Measurements from ENCODE around the gene CHCHD3.

The CHCHD3 gene

GRCh38 chr7:132815130-132815529 lies 266.8 kb downstream of the CHCHD3 start:
- Histone ChIP-seq H3K9me3 (replicated peaks in 1 of 11) (peaks cover 0 to 5% (median 0%) of the 10 kb centered on the region in 11 experiments; a peak in 3 of 22 replicates), H3K4me3 (no peak overlapping the region), H3K27ac (peak overlapping the region in 6 of 11 experiments; percentile 22 to 43 (median 39); a peak in 11 of 22 replicates), H3K4me1 (peaks cover 13 to 20% (median 17%) of the 10 kb centered on the region in 10 experiments; a peak in 19 of 20 replicates), H3K9ac (no peak overlapping the region), H3K4me2 (peak overlapping the region in 6 of 11 experiments; percentile 31 to 63 (median 54); a peak in 11 of 22 replicates), H3K27me3 (no peaks in the 10 kb centered on the region), H4K20me1 (no peaks in the 10 kb centered on the region), H3K36me3 (peaks cover 22 to 76% (median 45%) of the 10 kb centered on the region in 11 experiments; a peak in 21 of 22 replicates)
- no peak for TF ChIP-seq Cebpa-rat (IDR thresholded peaks at IDR 0.05)

- no peak for TF ChIP-seq Cebpa-rat (IDR thresholded peaks at IDR 0.05)
- 0 out of 22 replicates have a peak, but pooled peaks cover 0 to 3% (median 0%) of the 10 kb centered on the region in 11 experiments for H4K20me1 ChIP-seq
- H3K4me1 ChIP-seq = peaks cover 18 to 39% (median 26%) of the 10 kb centered on the region in 10 experiments
- H3K4me2 ChIP-seq = no peak overlapping the region
- H3K9ac ChIP-seq = no peak overlapping the region
- H3K27me3 ChIP-seq = no peaks in the 10 kb centered on the region
- peaks cover 22 to 51% (median 36%) of the 10 kb centered on the region in 11 experiments; a peak in 20 of 22 replicates for H3K36me3 ChIP-seq
- H3K4me3 ChIP-seq = no peak overlapping the region
- peaks cover 0 to 5% (median 0%) of the 10 kb centered on the region in 11 experiments; a peak in 3 of 22 replicates for H3K9me3 ChIP-seq (replicated peaks in 1 of 11)
- no peak overlapping the region for H3K27ac ChIP-seq
Measured at GRCh38 chr7:132810561-132810960, 271.3 kb downstream of the CHCHD3 start.

GRCh38 chr7:132806834-132807233 lies 275.1 kb downstream of the CHCHD3 start:
- peak overlapping the region; percentile 24 to 82 (median 72); a peak in 21 of 22 replicates for H3K4me2 ChIP-seq
- 0 out of 22 replicates have a peak, but pooled peaks cover 0 to 5% (median 0%) of the 10 kb centered on the region in 11 experiments for H3K9me3 ChIP-seq (replicated peaks in 1 of 11)
- peak overlapping the region in 1 of 10 experiments; percentile 14; a peak in 1 of 20 replicates for H3K4me3 ChIP-seq
- H3K27me3 ChIP-seq = no peaks in the 10 kb centered on the region
- peaks cover 0 to 3% (median 0%) of the 10 kb centered on the region in 11 experiments; a peak in 1 of 22 replicates for H4K20me1 ChIP-seq
- peak overlapping the region in 7 of 11 experiments; percentile 38 to 76 (median 67); a peak in 14 of 22 replicates for H3K27ac ChIP-seq
- H3K4me1 ChIP-seq = peaks cover 17 to 36% (median 25%) of the 10 kb centered on the region in 10 experiments
- peak overlapping the region in 4 of 11 experiments; percentile 24 to 44 (median 40); a peak in 5 of 22 replicates for H3K9ac ChIP-seq
- TF ChIP-seq Cebpa-rat (IDR thresholded peaks at IDR 0.05) = no peak
- H3K36me3 ChIP-seq = peaks cover 3 to 26% (median 12%) of the 10 kb centered on the region in 11 experiments; a peak in 12 of 22 replicates

- 0 out of 22 replicates have a peak, but pooled peaks cover 0 to 5% (median 0%) of the 10 kb centered on the region in 11 experiments for H3K9me3 ChIP-seq (replicated peaks in 1 of 11)
- no peak for TF ChIP-seq Cebpa-rat (IDR thresholded peaks at IDR 0.05)
- peaks cover 0 to 3% (median 0%) of the 10 kb centered on the region in 11 experiments; a peak in 1 of 22 replicates for H4K20me1 ChIP-seq
- peak overlapping the region in 8 of 11 experiments; percentile 38 to 76 (median 64); a peak in 15 of 22 replicates for H3K27ac ChIP-seq
- peak overlapping the region in 4 of 11 experiments; percentile 1 to 44 (median 30); a peak in 5 of 22 replicates for H3K9ac ChIP-seq
- peaks cover 0 to 16% (median 2%) of the 10 kb centered on the region in 11 experiments; a peak in 10 of 22 replicates for H3K36me3 ChIP-seq
- peaks cover 17 to 36% (median 25%) of the 10 kb centered on the region in 10 experiments for H3K4me1 ChIP-seq
- no peaks in the 10 kb centered on the region for H3K27me3 ChIP-seq
- no peak overlapping the region; a peak in 1 of 20 replicates for H3K4me3 ChIP-seq
- H3K4me2 ChIP-seq = peak overlapping the region in 10 of 11 experiments; percentile 24 to 82 (median 73); a peak in 20 of 22 replicates
Measured at GRCh38 chr7:132805766-132806165, 276.1 kb downstream of the CHCHD3 start.

GRCh38 chr7:132804849-132805485 lies 276.9 kb downstream of the CHCHD3 start:
- Histone ChIP-seq H3K9ac (no peak overlapping the region), H3K4me1 (peaks cover 17 to 36% (median 25%) of the 10 kb centered on the region in 10 experiments), H3K4me3 (no peak overlapping the region), H3K9me3 (replicated peaks in 1 of 11) (0 out of 22 replicates have a peak, but pooled peaks cover 0 to 5% (median 0%) of the 10 kb centered on the region in 11 experiments), H3K27ac (peak overlapping the region in 5 of 11 experiments; percentile 61 to 76 (median 72); a peak in 9 of 22 replicates), H3K27me3 (no peaks in the 10 kb centered on the region), H3K36me3 (peaks cover 0 to 14% (median 0%) of the 10 kb centered on the region in 11 experiments; a peak in 4 of 22 replicates), H3K4me2 (peak overlapping the region in 6 of 11 experiments; percentile 61 to 82 (median 76); a peak in 8 of 22 replicates), H4K20me1 (peaks cover 0 to 3% (median 0%) of the 10 kb centered on the region in 11 experiments; a peak in 1 of 22 replicates)
- TF ChIP-seq Cebpa-rat (IDR thresholded peaks at IDR 0.05) = no peak

GRCh38 chr7:132800522-132800921 lies 281.4 kb downstream of the CHCHD3 start:
- H4K20me1 ChIP-seq = no peaks in the 10 kb centered on the region; a peak in 1 of 22 replicates
- H3K9me3 ChIP-seq (replicated peaks in 1 of 11) = no peaks in the 10 kb centered on the region
- no peak overlapping the region for H3K4me2 ChIP-seq
- peaks cover 0 to 8% (median 2%) of the 10 kb centered on the region in 10 experiments; a peak in 13 of 20 replicates for H3K4me1 ChIP-seq
- H3K27me3 ChIP-seq = no peaks in the 10 kb centered on the region
- no peak overlapping the region for H3K9ac ChIP-seq
- no peak for TF ChIP-seq Cebpa-rat (IDR thresholded peaks at IDR 0.05)
- peaks cover 8 to 31% (median 18%) of the 10 kb centered on the region in 11 experiments for H3K36me3 ChIP-seq
- no peak overlapping the region for H3K27ac ChIP-seq
- H3K4me3 ChIP-seq = no peak overlapping the region

GRCh38 chr7:132799081-132799413 lies 282.8 kb downstream of the CHCHD3 start:
- H3K4me2 ChIP-seq = no peak overlapping the region
- TF ChIP-seq Cebpa-rat (IDR thresholded peaks at IDR 0.05) = no peak
- H3K9me3 ChIP-seq (replicated peaks in 1 of 11) = no peaks in the 10 kb centered on the region
- peaks cover 22 to 35% (median 31%) of the 10 kb centered on the region in 11 experiments for H3K36me3 ChIP-seq
- H3K9ac ChIP-seq = no peak overlapping the region
- no peak overlapping the region for H3K27ac ChIP-seq
- H3K27me3 ChIP-seq = no peaks in the 10 kb centered on the region
- H3K4me3 ChIP-seq = no peak overlapping the region
- H3K4me1 ChIP-seq = no peaks in the 10 kb centered on the region
- no peaks in the 10 kb centered on the region; a peak in 1 of 22 replicates for H4K20me1 ChIP-seq

GRCh38 chr7:132797152-132797551 lies 284.7 kb downstream of the CHCHD3 start:
- Histone ChIP-seq H3K9ac (no peak overlapping the region), H3K4me1 (peaks cover 8 to 12% (median 10%) of the 10 kb centered on the region in 10 experiments), H4K20me1 (no peaks in the 10 kb centered on the region; a peak in 1 of 22 replicates), H3K27me3 (no peaks in the 10 kb centered on the region), H3K36me3 (peaks cover 22 to 54% (median 46%) of the 10 kb centered on the region in 11 experiments), H3K9me3 (replicated peaks in 1 of 11) (no peaks in the 10 kb centered on the region), H3K4me2 (no peak overlapping the region), H3K4me3 (no peak overlapping the region), H3K27ac (no peak overlapping the region)
- no peak for TF ChIP-seq Cebpa-rat (IDR thresholded peaks at IDR 0.05)

- H3K9ac ChIP-seq = no peak overlapping the region
- H3K27me3 ChIP-seq = no peaks in the 10 kb centered on the region
- peaks cover 44 to 90% (median 78%) of the 10 kb centered on the region in 11 experiments for H3K36me3 ChIP-seq
- H3K9me3 ChIP-seq (replicated peaks in 1 of 11) = peaks cover 0 to 6% (median 0%) of the 10 kb centered on the region in 11 experiments; a peak in 3 of 22 replicates
- H3K4me2 ChIP-seq = no peak overlapping the region; a peak in 2 of 22 replicates
- H3K4me1 ChIP-seq = peaks cover 12 to 20% (median 16%) of the 10 kb centered on the region in 10 experiments
- H3K4me3 ChIP-seq = no peak overlapping the region
- no peaks in the 10 kb centered on the region for H4K20me1 ChIP-seq
- TF ChIP-seq Cebpa-rat (IDR thresholded peaks at IDR 0.05) = no peak
- no peak overlapping the region for H3K27ac ChIP-seq
Measured at GRCh38 chr7:132793474-132793873, 288.4 kb downstream of the CHCHD3 start.
